A673 (cell line): ENCODE measurements around the gene WBP2NL.

Experiments used
- EZH2 ChIP-seq: fragments of 200-600 bp; sonication (generic); IDR thresholded peaks from 2 replicates; pipeline ENCODE4 v1.6.1; 2017; ENCODE audit warnings: borderline replicate concordance, low read depth, mild to moderate bottlenecking, mixed read lengths, antibody characterized with exemption, low read length; ENCODE audit not compliant: poor library complexity, severe bottlenecking
- TF ChIP-seq, protein P1 (sequence below): fragments of 300-800, 200-600 bp; sonication (generic); conservative IDR thresholded peaks from 2 replicates; pipeline ENCODE4 v1.5.1; 2017; ENCODE audit warnings: low read depth, mild to moderate bottlenecking, antibody characterized with exemption, low read length, moderate library complexity, mixed read lengths

DNA sequence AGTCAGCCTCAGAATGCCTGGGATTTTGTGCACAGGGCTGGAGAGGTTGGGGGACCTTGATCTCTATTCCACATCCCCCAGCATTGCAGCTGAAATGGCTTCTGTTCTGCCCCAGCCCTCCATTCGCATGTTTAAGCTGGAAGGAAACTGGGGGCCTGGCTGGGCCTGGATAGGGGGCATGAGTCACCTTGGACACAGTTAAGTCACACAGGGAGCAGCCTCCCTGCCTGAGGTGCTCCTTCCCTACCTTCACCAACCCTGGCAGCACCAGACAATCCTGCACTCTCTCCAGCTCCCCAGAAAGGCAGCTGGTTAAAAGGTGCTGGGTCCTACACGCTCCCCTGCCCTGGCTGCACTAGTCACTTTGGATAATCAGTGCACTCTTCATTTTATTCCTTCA, 45.9 kb upstream of the WBP2NL start:
- TF ChIP-seq, protein P1, sequence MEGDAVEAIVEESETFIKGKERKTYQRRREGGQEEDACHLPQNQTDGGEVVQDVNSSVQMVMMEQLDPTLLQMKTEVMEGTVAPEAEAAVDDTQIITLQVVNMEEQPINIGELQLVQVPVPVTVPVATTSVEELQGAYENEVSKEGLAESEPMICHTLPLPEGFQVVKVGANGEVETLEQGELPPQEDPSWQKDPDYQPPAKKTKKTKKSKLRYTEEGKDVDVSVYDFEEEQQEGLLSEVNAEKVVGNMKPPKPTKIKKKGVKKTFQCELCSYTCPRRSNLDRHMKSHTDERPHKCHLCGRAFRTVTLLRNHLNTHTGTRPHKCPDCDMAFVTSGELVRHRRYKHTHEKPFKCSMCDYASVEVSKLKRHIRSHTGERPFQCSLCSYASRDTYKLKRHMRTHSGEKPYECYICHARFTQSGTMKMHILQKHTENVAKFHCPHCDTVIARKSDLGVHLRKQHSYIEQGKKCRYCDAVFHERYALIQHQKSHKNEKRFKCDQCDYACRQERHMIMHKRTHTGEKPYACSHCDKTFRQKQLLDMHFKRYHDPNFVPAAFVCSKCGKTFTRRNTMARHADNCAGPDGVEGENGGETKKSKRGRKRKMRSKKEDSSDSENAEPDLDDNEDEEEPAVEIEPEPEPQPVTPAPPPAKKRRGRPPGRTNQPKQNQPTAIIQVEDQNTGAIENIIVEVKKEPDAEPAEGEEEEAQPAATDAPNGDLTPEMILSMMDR = no peak
- TF ChIP-seq EZH2 = no peak
